Measurements from ENCODE around the gene ARMS2. TPM values are rescaled to one million over a fixed set of nuclear protein-coding genes. Genes with fewer than 3 reads are reported as not detected.

The ARMS2 gene
- total and polyA plus RNA-seq, 2 experiments from 2014 or later = not detected

GRCh38 chr10:122413327-122413726 lies 41.1 kb upstream of the ARMS2 start (continued):
- TF ChIP-seq ZNF462 (CRISPR knock-in tag; IDR thresholded peaks at IDR 0.05) = no peak
- no peak for TF ChIP-seq ZNF331 (CRISPR knock-in tag; IDR thresholded peaks at IDR 0.05; ENCODE audit: low read depth)
- TF ChIP-seq CTCF (conservative IDR thresholded peaks at IDR 0.05; ENCODE audit: low read depth in 2 of 2) = no peak
- TF ChIP-seq STAT1 (IDR thresholded peaks at IDR 0.05; ENCODE audit: unreplicated experiment) = no peak
- TF ChIP-seq EZH2phosphoT487 (IDR thresholded peaks at IDR 0.05; ENCODE audit: unreplicated experiment) = no peak
- TF ChIP-seq CREB1 (CRISPR knock-in tag; IDR thresholded peaks at IDR 0.05; ENCODE audit: low read depth) = no peak
- TF ChIP-seq NANOG (IDR thresholded peaks at IDR 0.05; ENCODE audit: borderline replicate concordance) = no peak
- no peak for TF ChIP-seq ETS1 (IDR thresholded peaks at IDR 0.05)

Data from GM23338 (cell line).